NCI-H187 (cell line): ENCODE results near the gene ROR1.

ENCODE experiments used
- DNase-seq, 2 experiments: peaks; one replicate each; lab custom pipeline; 2025; lab: John Stamatoyannopoulos, UW

Gene ROR1

DNA sequence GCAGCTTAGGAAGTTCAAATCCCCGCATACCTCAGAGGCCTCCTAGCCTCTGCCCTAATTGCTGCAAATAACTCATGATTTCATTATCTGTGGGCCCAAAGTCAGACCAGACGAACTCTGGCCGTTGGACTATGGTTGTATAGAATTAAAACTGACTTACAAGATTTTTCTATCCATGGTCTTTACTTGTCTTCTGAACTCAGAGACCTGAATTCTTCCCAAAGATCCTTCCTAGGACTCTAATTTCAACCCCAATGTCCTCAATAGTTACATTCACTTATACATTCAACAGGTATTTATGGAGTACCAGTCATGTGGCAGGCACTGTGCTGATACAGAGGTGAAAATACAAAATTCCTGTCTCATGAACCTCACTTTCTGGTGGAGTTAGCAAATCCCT, 247.2 kb downstream of the ROR1 start:
- no peak for DNase-seq

GRCh38 chr1:64025051-64025450, 251.2 kb downstream of the ROR1 start:
- no peak for DNase-seq

GRCh38 chr1:64029037-64029436, 255.2 kb downstream of the ROR1 start:
- DNase-seq, result no peak

GRCh38 chr1:64030411-64030810, 256.6 kb downstream of the ROR1 start:
- no peak for DNase-seq

- DNase-seq, result no peak
Measured at GRCh38 chr1:64031236-64031635, 257.4 kb downstream of the ROR1 start.

- no peak for DNase-seq
Measured at GRCh38 chr1:64033667-64034220, 259.9 kb downstream of the ROR1 start.

DNA sequence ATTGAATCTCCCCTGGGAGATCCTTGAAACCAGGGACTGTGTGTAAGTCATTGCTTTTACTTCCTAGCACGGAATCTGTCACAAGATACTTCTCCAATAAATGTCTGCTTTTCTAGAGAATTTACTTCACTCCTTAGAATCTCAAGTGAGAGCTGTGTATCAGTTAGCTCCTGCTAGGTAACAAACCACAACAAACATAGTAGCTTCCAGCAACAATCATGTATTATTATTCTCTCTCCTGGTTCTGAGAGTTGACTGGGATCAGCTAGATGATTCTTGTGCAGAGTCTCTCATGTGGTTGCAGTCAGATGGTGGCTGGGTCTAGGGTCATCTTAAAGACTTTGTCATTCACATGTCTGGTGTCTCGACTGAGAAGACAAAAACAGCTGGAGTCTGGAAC, 262.7 kb downstream of the ROR1 start:
- DNase-seq, result no peak

- DNase-seq, result no peak
Measured at GRCh38 chr1:64038119-64038518, 264.3 kb downstream of the ROR1 start.

DNA sequence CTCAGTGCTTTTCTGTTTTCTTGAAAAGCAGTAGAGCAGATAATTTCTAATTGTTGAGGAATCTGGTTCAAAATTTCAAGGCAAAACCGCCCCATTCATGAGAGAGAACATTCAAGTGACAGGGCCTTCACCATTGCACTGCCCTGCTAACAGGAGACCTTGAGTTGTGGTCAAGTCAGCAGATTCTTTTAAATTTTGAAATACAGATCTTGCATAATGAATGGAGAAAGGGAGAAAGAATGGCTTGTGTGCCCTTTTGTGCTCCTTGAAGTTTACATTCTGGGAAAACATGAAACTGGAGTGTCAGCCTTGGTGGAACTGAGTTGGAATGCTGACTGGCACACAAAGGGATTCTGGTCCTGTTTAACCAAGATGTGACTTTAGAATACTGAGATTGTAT, 265.1 kb downstream of the ROR1 start:
- no peak for DNase-seq

DNA sequence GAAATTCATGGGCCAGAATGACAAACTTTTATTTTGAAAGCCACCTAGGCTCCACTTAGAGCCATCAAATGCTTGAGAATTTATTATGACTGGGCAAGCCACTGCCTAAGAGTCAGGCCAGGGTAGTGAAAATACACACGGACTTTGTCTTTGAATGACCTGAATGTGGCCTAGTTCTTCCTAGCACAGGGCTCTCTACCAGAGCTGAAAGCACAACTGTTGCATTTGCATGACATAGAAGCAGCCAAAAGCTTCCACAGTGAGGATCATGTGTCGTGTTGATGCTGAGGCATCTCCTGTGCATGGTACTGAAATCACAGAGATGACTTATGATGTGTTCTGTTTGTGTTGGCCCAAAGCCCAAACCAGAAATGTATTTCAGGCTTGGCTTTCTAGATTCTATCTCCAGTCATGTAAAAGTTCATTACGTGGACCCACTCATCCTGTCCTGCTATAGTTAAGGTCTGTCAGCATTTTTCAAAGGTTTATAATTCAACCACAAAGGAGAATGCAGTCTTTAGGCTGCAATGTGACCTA, 265.6 kb downstream of the ROR1 start:
- DNase-seq, result no peak

- no peak for DNase-seq
Measured at GRCh38 chr1:64041371-64042131, 267.7 kb downstream of the ROR1 start.

GRCh38 chr1:64042331-64043100, 268.7 kb downstream of the ROR1 start:
- no peak for DNase-seq

DNA sequence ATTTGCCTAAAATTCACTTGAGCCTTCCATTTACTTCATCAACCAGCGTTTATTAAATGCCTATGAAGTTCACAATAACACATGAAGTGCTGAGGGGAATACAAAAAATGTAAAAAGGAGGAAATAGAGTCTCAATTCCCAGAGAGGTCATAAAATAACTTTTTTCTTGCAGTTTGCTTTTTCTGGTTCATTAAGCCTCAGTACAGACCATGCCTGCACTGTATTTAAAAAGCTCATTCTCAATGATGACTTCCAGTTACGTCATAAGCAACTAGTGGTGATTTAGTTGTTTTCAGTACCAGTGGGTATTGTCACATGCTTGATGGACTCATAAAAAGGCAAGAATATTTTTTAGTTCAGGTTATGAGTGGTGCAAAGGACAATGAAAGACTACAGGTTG, 269.5 kb downstream of the ROR1 start:
- no peak for DNase-seq

DNA sequence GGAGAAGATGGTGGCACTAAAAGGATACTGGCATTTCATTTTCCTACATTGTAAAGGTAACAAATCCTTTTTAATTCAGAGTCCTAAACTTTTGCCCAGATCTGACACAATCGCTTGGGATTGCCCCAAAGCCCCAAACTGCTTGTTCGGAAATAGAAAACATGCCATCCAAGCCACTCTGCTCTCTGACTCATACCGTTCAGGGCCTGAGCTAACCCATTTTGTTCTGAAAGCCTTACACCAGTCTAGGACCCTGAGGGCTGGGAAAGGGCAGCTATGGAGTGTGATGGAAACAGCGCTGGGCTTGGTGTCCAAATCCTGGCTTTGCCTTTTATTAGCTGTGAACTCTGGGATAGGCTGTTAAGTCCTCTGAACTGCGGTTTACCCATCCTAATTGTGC, 270.2 kb downstream of the ROR1 start:
- DNase-seq, result no peak

DNA sequence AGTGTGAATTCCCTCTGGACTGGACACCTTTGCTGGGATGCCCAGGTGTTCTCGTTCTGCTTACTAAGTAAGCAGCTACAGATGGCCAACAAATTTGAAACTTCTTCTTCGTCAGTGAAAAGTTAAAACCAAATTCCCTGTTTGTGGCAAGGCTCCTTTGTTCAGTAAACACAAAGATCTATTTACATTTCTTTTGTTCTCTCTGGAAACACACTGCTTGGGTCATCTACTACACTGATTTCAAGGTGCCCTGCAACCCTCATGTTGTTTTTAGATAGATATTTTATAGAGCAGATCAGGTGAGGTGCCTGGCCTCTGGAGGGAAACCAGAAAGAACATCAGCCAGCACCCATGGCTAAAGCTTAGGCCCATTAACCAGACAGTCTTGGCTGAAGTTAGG, 272.4 kb downstream of the ROR1 start:
- DNase-seq, result no peak

DNA sequence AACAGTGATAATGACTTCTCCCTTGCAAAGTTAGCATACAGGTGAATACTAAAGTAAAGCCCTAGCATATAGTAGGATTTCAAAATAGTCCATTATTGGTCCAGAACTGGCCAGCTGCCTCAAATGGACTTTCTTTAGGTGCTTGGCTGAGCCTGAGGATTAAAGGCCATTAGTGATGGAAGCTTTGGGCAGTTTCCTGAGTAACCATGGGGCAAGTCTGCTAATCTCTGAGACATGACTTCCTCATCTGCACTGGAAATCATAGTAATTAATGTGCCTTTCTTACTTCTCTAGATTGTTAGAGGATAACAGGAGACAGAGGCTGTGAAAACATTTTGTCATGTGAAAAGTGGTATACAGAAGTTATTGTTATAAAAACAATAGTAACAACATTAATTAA, 273.1 kb downstream of the ROR1 start:
- DNase-seq, result no peak

GRCh38 chr1:64047549-64047996, 273.8 kb downstream of the ROR1 start:
- no peak for DNase-seq

DNA sequence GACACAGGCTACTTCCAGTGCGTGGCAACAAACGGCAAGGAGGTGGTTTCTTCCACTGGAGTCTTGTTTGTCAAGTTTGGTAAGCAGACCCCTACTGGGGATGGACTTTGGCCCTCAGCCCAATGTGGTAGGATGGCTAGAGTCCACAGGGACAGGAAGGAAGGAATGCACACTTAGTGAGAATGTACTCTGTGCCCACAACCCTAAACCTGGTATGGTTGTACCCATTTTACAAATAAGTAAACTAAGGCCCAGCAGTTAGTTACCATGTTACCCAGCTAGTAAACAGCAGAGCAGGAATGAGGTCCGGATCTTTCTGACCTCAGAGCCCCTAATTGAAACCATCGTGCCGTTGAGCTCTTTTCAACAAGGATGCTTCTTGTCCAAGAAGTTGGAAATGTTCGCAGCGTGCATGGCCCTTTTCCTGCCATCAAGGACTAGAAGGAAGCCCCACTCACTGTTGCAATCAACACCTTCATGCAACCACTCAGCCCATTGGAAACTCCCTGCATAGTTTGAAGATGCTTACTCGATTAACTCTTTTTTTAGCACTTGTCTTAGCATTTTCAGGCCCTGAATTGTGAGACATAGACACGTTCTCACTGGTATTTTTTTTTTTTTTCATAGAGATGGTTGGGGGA, 276.2 kb downstream of the ROR1 start:
- DNase-seq, result no peak

DNA sequence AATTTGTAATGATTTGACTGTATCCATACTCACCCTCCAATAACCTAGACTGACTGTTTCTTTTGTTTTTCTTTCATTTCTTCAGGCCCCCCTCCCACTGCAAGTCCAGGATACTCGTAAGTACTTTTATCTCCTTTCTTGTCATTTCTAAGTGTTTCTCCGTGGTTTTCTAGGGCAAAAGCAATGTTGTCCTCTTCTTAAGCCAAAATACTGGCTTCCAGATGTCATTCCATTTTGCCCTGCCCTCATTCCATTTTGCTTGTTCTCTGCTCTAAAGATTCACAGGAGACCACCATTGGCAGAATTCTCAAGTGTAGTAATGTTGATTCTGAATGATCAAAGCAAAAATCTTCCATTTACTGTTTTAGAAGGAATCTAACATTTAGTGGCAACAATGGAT, 276.8 kb downstream of the ROR1 start:
- DNase-seq, result no peak

DNA sequence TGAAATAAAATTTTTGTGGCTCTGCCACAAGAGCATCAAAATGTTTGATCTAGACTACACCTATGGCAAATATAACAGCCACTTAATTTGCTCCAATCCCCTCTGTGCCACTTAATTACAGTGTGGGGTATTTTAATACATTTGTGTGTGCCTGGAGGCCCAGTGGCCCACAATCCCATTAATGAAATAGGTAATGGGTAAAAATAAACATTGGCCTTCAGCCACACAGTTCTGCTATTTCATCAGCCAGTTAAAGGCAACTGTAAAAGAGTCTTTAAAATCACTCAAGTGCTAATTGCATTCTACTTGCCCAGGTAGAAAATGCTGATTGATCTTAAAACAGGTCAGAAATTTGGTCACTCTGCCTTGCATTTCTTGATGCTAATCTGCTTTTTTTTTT, 278.0 kb downstream of the ROR1 start:
- DNase-seq, result no peak

DNA sequence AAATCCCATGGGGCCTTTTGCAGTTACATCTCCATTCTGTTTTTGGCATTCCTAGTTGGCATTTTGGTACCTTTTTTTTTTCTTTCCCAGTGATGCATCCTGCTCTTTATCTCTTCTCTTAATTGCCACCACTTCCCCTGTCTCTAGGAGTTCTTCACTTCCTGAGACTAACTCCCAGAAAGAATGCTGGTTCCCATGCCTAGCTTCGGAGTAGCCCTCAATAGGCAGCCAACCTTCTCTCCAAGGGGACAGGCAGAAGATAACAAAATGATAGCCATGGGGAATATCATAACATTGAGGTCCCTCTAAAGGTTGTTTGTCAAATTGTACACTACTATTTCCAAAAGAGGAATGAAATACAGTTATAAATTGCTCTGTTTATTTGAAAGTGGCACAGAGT, 279.0 kb downstream of the ROR1 start:
- DNase-seq, result no peak

DNA sequence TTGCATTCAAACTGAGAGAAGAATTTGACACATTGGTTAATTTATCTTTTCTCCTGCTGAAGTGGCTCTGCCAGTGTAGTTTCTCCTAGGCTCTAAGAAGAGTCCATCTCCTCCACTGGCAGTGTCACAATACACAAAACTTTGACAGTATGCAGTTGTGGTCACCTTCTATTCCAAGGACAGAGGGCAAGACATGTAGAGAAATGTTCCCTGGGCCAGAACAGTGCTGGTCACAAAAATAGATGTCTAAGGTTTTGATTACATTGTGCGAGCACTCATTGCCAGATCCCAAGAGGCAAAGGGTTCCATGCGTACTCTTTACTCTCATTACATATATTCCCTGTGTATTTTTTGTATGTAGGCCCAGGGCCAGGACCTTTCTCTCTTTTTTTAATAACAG, 281.5 kb downstream of the ROR1 start:
- no peak for DNase-seq

DNA sequence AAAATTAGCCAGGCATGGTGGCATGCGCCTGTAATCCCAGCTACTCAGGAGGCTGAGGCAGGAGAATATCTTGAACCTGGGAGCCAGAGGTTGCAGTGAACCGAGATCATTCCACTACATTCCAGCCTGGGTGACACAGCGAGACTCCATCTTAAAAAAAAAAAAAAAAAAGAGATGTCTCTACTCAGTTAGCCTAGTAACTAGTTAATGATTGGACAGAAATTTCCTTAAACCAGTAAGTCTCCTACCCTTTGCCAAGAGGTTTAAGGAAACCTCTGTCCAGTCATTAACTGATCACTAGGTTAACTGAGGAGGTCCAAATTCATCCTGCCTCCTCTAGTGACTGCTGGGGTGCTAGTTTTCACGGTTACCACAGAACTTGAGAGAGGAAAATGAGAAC, 285.7 kb downstream of the ROR1 start:
- no peak for DNase-seq
